ENCODE data around the gene FMNL2. TPM values are rescaled to one million over a fixed set of nuclear protein-coding genes. Genes with fewer than 3 reads are reported as not detected.

The FMNL2 gene
- total RNA-seq, 1 donor from 2014 or later = 34.3 TPM

DNA sequence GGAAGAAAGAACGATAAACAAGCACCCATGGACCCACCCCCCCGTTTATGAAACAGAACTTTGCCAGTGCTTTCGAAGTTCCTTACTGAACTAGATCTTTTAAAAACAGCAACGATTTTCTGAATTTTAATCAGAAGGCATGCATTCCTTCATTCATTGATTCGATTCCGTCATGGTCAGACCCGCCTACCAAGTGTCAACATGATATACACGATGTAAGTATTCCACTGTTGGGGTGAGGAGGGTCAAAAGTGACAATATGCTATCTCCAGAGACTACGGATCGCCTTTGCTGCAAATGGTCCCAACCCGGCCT is 316 bp upstream of the FMNL2 start:
- no peaks in the 10 kb centered on the region for H3K36me3 ChIP-seq (ENCODE audit: insufficient read depth, low read length)
- H3K4me1 Mint-ChIP-seq (ENCODE audit: low read depth, unreplicated experiment) = peaks cover 10% of the 10 kb centered on the region
- H3K9ac ChIP-seq (ENCODE audit: low read length) = peak overlapping the region; percentile 82
- H3K27me3 ChIP-seq (ENCODE audit: insufficient read depth, low read length) = no peaks in the 10 kb centered on the region
- no peaks in the 10 kb centered on the region for H3K27me3 Mint-ChIP-seq (ENCODE audit: low read depth, unreplicated experiment)
- H2AFZ ChIP-seq (ENCODE audit: low read depth, low read length) = peak overlapping the region; percentile 88
- peak overlapping the region; percentile 84 for H3K4me2 ChIP-seq (ENCODE audit: low read length)
- no peaks in the 10 kb centered on the region for H3K9me3 Mint-ChIP-seq (ENCODE audit: unreplicated experiment)
- no peak overlapping the region for H3K27ac ChIP-seq (ENCODE audit: low read depth, low read length)
- H3K36me3 Mint-ChIP-seq (ENCODE audit: low read depth, unreplicated experiment) = no peaks in the 10 kb centered on the region
- peak overlapping the region; percentile 68 for H3K4me3 ChIP-seq (ENCODE audit: insufficient read depth, low read depth, low read length)
- peak overlapping the region; percentile 85 for H3K4me3 Mint-ChIP-seq (ENCODE audit: unreplicated experiment)
- TF ChIP-seq EZH2 (IDR thresholded peaks at IDR 0.05; ENCODE audit: insufficient read depth, low read length) (no peak), CTCF (IDR thresholded peaks at IDR 0.05; ENCODE audit: insufficient read depth, low read depth, low read length) (no peak)
- H3K27ac Mint-ChIP-seq (ENCODE audit: unreplicated experiment) = no peak overlapping the region
- no peaks in the 10 kb centered on the region for H3K9me3 ChIP-seq (ENCODE audit: insufficient read depth, low read depth, low read length)
- FAIRE-seq = no peak
- peaks cover 6% of the 10 kb centered on the region for H3K4me1 ChIP-seq (ENCODE audit: insufficient read depth, low read length)
- peaks cover 35% of the 10 kb centered on the region for H4K20me1 ChIP-seq (ENCODE audit: insufficient read depth, low read length)
- peaks cover 44% of the 10 kb centered on the region for H3K79me2 ChIP-seq (ENCODE audit: insufficient read depth, low read length)
- DNase-seq (ENCODE audit: low read depth) = no peak

DNA sequence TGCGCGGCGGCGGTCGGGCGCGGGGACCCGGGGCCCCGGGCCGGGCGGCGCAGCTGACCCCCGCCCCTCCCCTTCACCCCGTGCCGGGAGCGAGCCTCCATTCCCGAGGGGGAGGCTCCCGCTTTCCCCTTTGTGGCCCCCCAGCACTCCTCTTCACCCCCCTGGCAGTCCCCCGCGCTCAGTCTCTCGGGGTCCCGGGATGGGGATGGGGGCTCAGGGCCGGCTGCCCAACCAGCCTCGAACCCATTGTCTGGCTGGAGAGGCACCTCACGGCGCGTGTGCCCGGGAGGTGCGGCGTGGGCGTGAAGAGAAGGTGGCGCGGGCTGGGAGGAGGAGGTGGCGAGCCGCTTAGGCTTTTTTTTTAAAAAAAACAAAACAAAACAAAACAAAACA is 748 bp downstream of the FMNL2 start:
- DNase-seq (ENCODE audit: low read depth) (no peak), FAIRE-seq (no peak)
- Histone ChIP-seq H3K27me3 (ENCODE audit: insufficient read depth, low read length) (no peaks in the 10 kb centered on the region), H3K4me3 (ENCODE audit: insufficient read depth, low read depth, low read length) (peak overlapping the region; percentile 68), H3K4me2 (ENCODE audit: low read length) (peak overlapping the region; percentile 84), H2AFZ (ENCODE audit: low read depth, low read length) (peak overlapping the region; percentile 88), H3K36me3 (ENCODE audit: insufficient read depth, low read length) (no peaks in the 10 kb centered on the region), H3K27ac (ENCODE audit: low read depth, low read length) (peak overlapping the region; percentile 49), H3K9ac (ENCODE audit: low read length) (peak overlapping the region; percentile 82), H3K79me2 (ENCODE audit: insufficient read depth, low read length) (peaks cover 53% of the 10 kb centered on the region), H3K4me1 (ENCODE audit: insufficient read depth, low read length) (peaks cover 6% of the 10 kb centered on the region), H3K9me3 (ENCODE audit: insufficient read depth, low read depth, low read length) (no peaks in the 10 kb centered on the region), H4K20me1 (ENCODE audit: insufficient read depth, low read length) (peaks cover 45% of the 10 kb centered on the region)
- Mint-ChIP-seq H3K4me3 (ENCODE audit: unreplicated experiment) (peak overlapping the region; percentile 96), H3K9me3 (ENCODE audit: unreplicated experiment) (no peaks in the 10 kb centered on the region), H3K27ac (ENCODE audit: unreplicated experiment) (no peak overlapping the region), H3K27me3 (ENCODE audit: low read depth, unreplicated experiment) (no peaks in the 10 kb centered on the region), H3K36me3 (ENCODE audit: low read depth, unreplicated experiment) (no peaks in the 10 kb centered on the region), H3K4me1 (ENCODE audit: low read depth, unreplicated experiment) (peaks cover 14% of the 10 kb centered on the region)
- no peak for TF ChIP-seq CTCF (IDR thresholded peaks at IDR 0.05; ENCODE audit: insufficient read depth, low read depth, low read length)
- no peak for TF ChIP-seq EZH2 (IDR thresholded peaks at IDR 0.05; ENCODE audit: insufficient read depth, low read length)

DNA sequence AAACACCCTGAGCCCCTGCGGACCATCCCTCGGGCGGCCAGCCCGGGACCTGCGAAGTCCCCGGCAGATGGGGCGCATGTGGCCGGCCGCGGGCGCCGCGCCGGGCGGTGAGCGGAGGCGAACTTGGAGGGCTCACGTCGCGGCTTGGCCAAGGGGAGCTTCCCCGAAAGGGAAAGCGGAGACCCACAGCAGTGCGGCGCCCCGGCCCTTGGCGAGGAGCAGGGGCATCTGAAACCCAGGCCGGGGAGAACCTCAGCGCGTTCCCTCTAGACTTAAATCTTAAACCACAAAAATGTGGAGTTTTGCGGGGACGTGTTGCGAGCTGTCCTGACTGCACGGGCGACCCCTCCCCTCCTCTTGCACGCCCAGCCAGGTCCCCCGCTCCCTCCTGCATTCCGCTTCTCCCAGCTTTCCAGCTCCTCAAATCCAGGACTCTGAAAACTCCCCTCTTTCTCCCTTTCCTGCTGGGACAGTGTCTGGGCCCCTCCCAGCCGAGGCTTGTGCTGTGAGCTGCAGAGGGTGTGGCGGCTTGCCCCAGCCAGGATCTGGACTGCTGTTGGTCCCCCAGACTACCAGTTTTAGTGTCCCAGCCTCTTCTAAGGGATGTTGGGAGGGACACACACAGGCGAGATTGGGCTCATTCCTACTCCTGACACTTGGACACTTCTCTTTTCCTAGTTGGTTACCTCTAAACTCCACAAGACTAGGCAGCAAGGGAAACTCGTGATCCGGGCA is 1.3 kb downstream of the FMNL2 start:
- FAIRE-seq = peak; percentile 83
- no peak for TF ChIP-seq CTCF (IDR thresholded peaks at IDR 0.05; ENCODE audit: insufficient read depth, low read depth, low read length)
- Histone ChIP-seq H2AFZ (ENCODE audit: low read depth, low read length) (peak overlapping the region; percentile 88), H4K20me1 (ENCODE audit: insufficient read depth, low read length) (peaks cover 51% of the 10 kb centered on the region), H3K27me3 (ENCODE audit: insufficient read depth, low read length) (no peaks in the 10 kb centered on the region), H3K4me1 (ENCODE audit: insufficient read depth, low read length) (peaks cover 6% of the 10 kb centered on the region), H3K27ac (ENCODE audit: low read depth, low read length) (peak overlapping the region; percentile 49), H3K9ac (ENCODE audit: low read length) (peak overlapping the region; percentile 82), H3K4me2 (ENCODE audit: low read length) (peak overlapping the region; percentile 84), H3K79me2 (ENCODE audit: insufficient read depth, low read length) (peaks cover 58% of the 10 kb centered on the region), H3K4me3 (ENCODE audit: insufficient read depth, low read depth, low read length) (peak overlapping the region; percentile 68), H3K36me3 (ENCODE audit: insufficient read depth, low read length) (no peaks in the 10 kb centered on the region), H3K9me3 (ENCODE audit: insufficient read depth, low read depth, low read length) (no peaks in the 10 kb centered on the region)
- peak; percentile 32 for DNase-seq (ENCODE audit: low read depth)
- no peaks in the 10 kb centered on the region for H3K36me3 Mint-ChIP-seq (ENCODE audit: low read depth, unreplicated experiment)
- peak overlapping the region; percentile 63 for H3K27ac Mint-ChIP-seq (ENCODE audit: unreplicated experiment)
- H3K9me3 Mint-ChIP-seq (ENCODE audit: unreplicated experiment) = no peaks in the 10 kb centered on the region
- H3K27me3 Mint-ChIP-seq (ENCODE audit: low read depth, unreplicated experiment) = peaks cover 2% of the 10 kb centered on the region
- H3K4me3 Mint-ChIP-seq (ENCODE audit: unreplicated experiment) = peak overlapping the region; percentile 96
- peaks cover 14% of the 10 kb centered on the region for H3K4me1 Mint-ChIP-seq (ENCODE audit: low read depth, unreplicated experiment)

All from astrocyte (in vitro differentiated cells and primary cell).